ENCODE measurements around the gene CLSTN1.

The CLSTN1 gene

GRCh38 chr1:9801909-9802308, 21.9 kb downstream of the CLSTN1 start:
- no peak overlapping the region for H3K23ac ChIP-seq (ENCODE audit: low read depth, low read length, poor library complexity)
- WGBS, 2 donors (ENCODE audit: extremely low coverage in 2 of 2, insufficient read length in 2 of 2, insufficient replicate concordance in 1 of 2), result no CpG with 5 or more reads among the region's 1 CpG
- no peak overlapping the region for H3K14ac ChIP-seq (ENCODE audit: low read length)

GRCh38 chr1:9798236-9799130, 25.3 kb downstream of the CLSTN1 start:
- H3K27ac ChIP-seq (replicated peaks; ENCODE audit: low read length), result no peak overlapping the region
- no peak for DNase-seq (ENCODE audit: low spot score)
- H3K9me3 ChIP-seq (replicated peaks in 1 of 2; ENCODE audit: control insufficient read depth in 2 of 2, insufficient read depth in 1 of 2, low read depth in 1 of 2, low read length in 2 of 2), result peaks cover 0 to 2% of the 10 kb centered on the region in 2 donors
- no peak overlapping the region for H3K4ac ChIP-seq (ENCODE audit: low read length)
- H2BK15ac ChIP-seq (ENCODE audit: low read length), result no peak overlapping the region
- no peak overlapping the region for H2BK5ac ChIP-seq (ENCODE audit: low read length)
- no CpG with 5 or more reads among the region's 11 CpGs for WGBS, 2 donors (ENCODE audit: extremely low coverage in 2 of 2, insufficient read length in 2 of 2, insufficient replicate concordance in 1 of 2)
- H2AFZ ChIP-seq (ENCODE audit: low read length), result no peak overlapping the region
- no peak overlapping the region for H4K8ac ChIP-seq (ENCODE audit: low read depth, low read length)
- H3K79me1 ChIP-seq (ENCODE audit: low read depth, low read length), result peaks cover 7% of the 10 kb centered on the region
- H3K4me3 ChIP-seq (ENCODE audit: low read length in 2 of 2), result no peak overlapping the region
- no peak overlapping the region for H2AK5ac ChIP-seq (ENCODE audit: low read depth, low read length)
- H3K18ac ChIP-seq (ENCODE audit: low read length), result no peak overlapping the region
- H2BK12ac ChIP-seq (ENCODE audit: low read length), result no peak overlapping the region
- H3K14ac ChIP-seq (ENCODE audit: low read length), result no peak overlapping the region
- H3K36me3 ChIP-seq (replicated peaks in 1 of 2; ENCODE audit: control insufficient read depth in 2 of 2, insufficient read depth in 2 of 2, low read length in 2 of 2), result peaks cover 0 to 3% of the 10 kb centered on the region in 2 donors
- no peak overlapping the region for H3K9ac ChIP-seq (ENCODE audit: low read depth, low read length, poor library complexity)
- no peak overlapping the region for H2BK120ac ChIP-seq (ENCODE audit: low read depth, low read length)
- H3K4me2 ChIP-seq (ENCODE audit: insufficient read depth, low read length, poor library complexity, severe bottlenecking), result no peak overlapping the region
- H3K4me1 ChIP-seq (ENCODE audit: control insufficient read depth in 2 of 2, insufficient read depth in 1 of 2, low read depth in 1 of 2, low read length in 2 of 2), result peaks cover 4 to 5% of the 10 kb centered on the region in 2 donors
- H3K27me3 ChIP-seq (ENCODE audit: control insufficient read depth in 3 of 3, insufficient read depth in 3 of 3, low read depth in 1 of 3, low read length in 3 of 3), result no peaks in the 10 kb centered on the region
- no peak overlapping the region for H3K23ac ChIP-seq (ENCODE audit: low read depth, low read length, poor library complexity)
- H4K91ac ChIP-seq (ENCODE audit: low read depth, low read length, poor library complexity), result no peak overlapping the region

More at GRCh38 chr1:9801909-9802308, 21.9 kb downstream of the CLSTN1 start:
- H3K9ac ChIP-seq (ENCODE audit: low read depth, low read length, poor library complexity), result no peak overlapping the region
- no peak overlapping the region for H2BK12ac ChIP-seq (ENCODE audit: low read length)
- H2AK5ac ChIP-seq (ENCODE audit: low read depth, low read length), result no peak overlapping the region
- H3K9me3 ChIP-seq (replicated peaks in 1 of 2; ENCODE audit: control insufficient read depth in 2 of 2, insufficient read depth in 1 of 2, low read depth in 1 of 2, low read length in 2 of 2), result peaks cover 0 to 2% of the 10 kb centered on the region in 2 donors
- peaks cover 1 to 2% of the 10 kb centered on the region in 2 donors for H3K4me1 ChIP-seq (ENCODE audit: control insufficient read depth in 2 of 2, insufficient read depth in 1 of 2, low read depth in 1 of 2, low read length in 2 of 2)
- no peak overlapping the region for H3K18ac ChIP-seq (ENCODE audit: low read length)
- H2BK5ac ChIP-seq (ENCODE audit: low read length), result no peak overlapping the region
- H3K27me3 ChIP-seq (ENCODE audit: control insufficient read depth in 3 of 3, insufficient read depth in 3 of 3, low read depth in 1 of 3, low read length in 3 of 3), result no peaks in the 10 kb centered on the region
- H3K27ac ChIP-seq (replicated peaks; ENCODE audit: low read length), result no peak overlapping the region
- H3K4me3 ChIP-seq (ENCODE audit: low read length in 2 of 2), result no peak overlapping the region
- H3K4me2 ChIP-seq (ENCODE audit: insufficient read depth, low read length, poor library complexity, severe bottlenecking), result no peak overlapping the region
- no peak for DNase-seq (ENCODE audit: low spot score)
- H2BK15ac ChIP-seq (ENCODE audit: low read length), result no peak overlapping the region
- H3K4ac ChIP-seq (ENCODE audit: low read length), result no peak overlapping the region
- no peak overlapping the region for H2BK120ac ChIP-seq (ENCODE audit: low read depth, low read length)
- H3K79me1 ChIP-seq (ENCODE audit: low read depth, low read length), result peaks cover 9% of the 10 kb centered on the region
- H2AFZ ChIP-seq (ENCODE audit: low read length), result no peak overlapping the region
- H4K8ac ChIP-seq (ENCODE audit: low read depth, low read length), result peak overlapping the region; percentile 65
- H3K36me3 ChIP-seq (replicated peaks in 1 of 2; ENCODE audit: control insufficient read depth in 2 of 2, insufficient read depth in 2 of 2, low read length in 2 of 2), result peaks cover 0 to 3% of the 10 kb centered on the region in 2 donors
- H4K91ac ChIP-seq (ENCODE audit: low read depth, low read length, poor library complexity), result no peak overlapping the region

DNA sequence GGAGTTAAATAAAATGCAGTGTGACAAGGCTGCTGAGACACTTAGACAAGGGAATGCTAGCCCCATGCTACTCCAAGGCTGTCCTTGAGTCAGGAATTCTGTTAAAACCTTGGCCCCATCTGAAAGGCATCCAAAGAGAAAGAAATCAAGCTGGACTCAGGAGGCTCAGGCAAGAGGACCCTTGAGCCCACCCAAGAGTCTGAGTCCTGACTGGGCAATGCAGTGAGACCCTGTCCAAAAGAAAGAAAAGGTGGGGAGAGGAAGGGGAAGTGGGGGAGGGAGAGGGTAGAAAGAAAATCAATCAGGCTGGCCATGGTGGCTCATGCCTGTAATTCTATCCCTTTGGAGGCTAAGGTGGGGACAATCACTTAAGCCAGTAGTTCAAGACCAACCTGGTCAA, 26.7 kb downstream of the CLSTN1 start:
- peaks cover 0 to 3% of the 10 kb centered on the region in 2 donors for H3K36me3 ChIP-seq (replicated peaks in 1 of 2; ENCODE audit: control insufficient read depth in 2 of 2, insufficient read depth in 2 of 2, low read length in 2 of 2)
- no peak overlapping the region for H3K4ac ChIP-seq (ENCODE audit: low read length)
- H4K91ac ChIP-seq (ENCODE audit: low read depth, low read length, poor library complexity), result no peak overlapping the region
- H2BK15ac ChIP-seq (ENCODE audit: low read length), result no peak overlapping the region
- H2BK5ac ChIP-seq (ENCODE audit: low read length), result no peak overlapping the region
- no peak overlapping the region for H4K8ac ChIP-seq (ENCODE audit: low read depth, low read length)
- no peak overlapping the region for H3K4me3 ChIP-seq (ENCODE audit: low read length in 2 of 2)
- no peak overlapping the region for H3K27ac ChIP-seq (replicated peaks; ENCODE audit: low read length)
- no peak overlapping the region for H3K23ac ChIP-seq (ENCODE audit: low read depth, low read length, poor library complexity)
- H3K79me1 ChIP-seq (ENCODE audit: low read depth, low read length), result peaks cover 7% of the 10 kb centered on the region
- H2AFZ ChIP-seq (ENCODE audit: low read length), result no peak overlapping the region
- no peak overlapping the region for H3K18ac ChIP-seq (ENCODE audit: low read length)
- H2BK12ac ChIP-seq (ENCODE audit: low read length), result no peak overlapping the region
- H3K14ac ChIP-seq (ENCODE audit: low read length), result no peak overlapping the region
- DNase-seq (ENCODE audit: low spot score), result no peak
- H3K4me1 ChIP-seq (ENCODE audit: control insufficient read depth in 2 of 2, insufficient read depth in 1 of 2, low read depth in 1 of 2, low read length in 2 of 2), result peaks cover 11 to 18% of the 10 kb centered on the region in 2 donors
- no peaks in the 10 kb centered on the region for H3K27me3 ChIP-seq (ENCODE audit: control insufficient read depth in 3 of 3, insufficient read depth in 3 of 3, low read depth in 1 of 3, low read length in 3 of 3)
- no peak overlapping the region for H3K4me2 ChIP-seq (ENCODE audit: insufficient read depth, low read length, poor library complexity, severe bottlenecking)
- H3K9ac ChIP-seq (ENCODE audit: low read depth, low read length, poor library complexity), result no peak overlapping the region
- no peak overlapping the region for H2BK120ac ChIP-seq (ENCODE audit: low read depth, low read length)
- no peak overlapping the region for H2AK5ac ChIP-seq (ENCODE audit: low read depth, low read length)
- peaks cover 0 to 1% of the 10 kb centered on the region in 2 donors for H3K9me3 ChIP-seq (replicated peaks in 1 of 2; ENCODE audit: control insufficient read depth in 2 of 2, insufficient read depth in 1 of 2, low read depth in 1 of 2, low read length in 2 of 2)

DNA sequence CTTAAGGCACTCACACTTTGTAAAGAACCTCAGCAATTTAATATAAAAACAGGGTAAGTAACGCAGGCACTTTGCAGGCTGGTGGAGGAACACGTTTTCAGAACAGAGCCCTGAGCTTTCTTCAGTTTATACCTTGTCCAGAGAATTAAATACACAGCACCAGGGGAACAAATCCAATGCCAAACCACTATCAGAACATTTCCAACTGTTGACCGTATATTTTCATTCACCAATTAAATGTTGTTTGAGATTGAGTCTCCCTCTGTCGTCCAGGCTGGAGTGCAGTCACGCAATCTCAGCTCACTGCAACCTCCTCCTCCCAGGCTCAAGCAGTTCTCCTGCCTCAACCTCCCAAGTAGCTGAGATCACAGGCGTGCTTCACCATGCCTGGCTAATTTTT, 29.7 kb downstream of the CLSTN1 start:
- H3K79me1 ChIP-seq (ENCODE audit: low read depth, low read length), result peaks cover 7% of the 10 kb centered on the region
- no peak overlapping the region for H2BK120ac ChIP-seq (ENCODE audit: low read depth, low read length)
- no peak overlapping the region for H3K4me2 ChIP-seq (ENCODE audit: insufficient read depth, low read length, poor library complexity, severe bottlenecking)
- no peak overlapping the region for H3K23ac ChIP-seq (ENCODE audit: low read depth, low read length, poor library complexity)
- H3K36me3 ChIP-seq (replicated peaks in 1 of 2; ENCODE audit: control insufficient read depth in 2 of 2, insufficient read depth in 2 of 2, low read length in 2 of 2), result peaks cover 0 to 2% of the 10 kb centered on the region in 2 donors
- no peak overlapping the region for H3K4me3 ChIP-seq (ENCODE audit: low read length in 2 of 2)
- no peak overlapping the region for H2BK5ac ChIP-seq (ENCODE audit: low read length)
- no peaks in the 10 kb centered on the region for H3K27me3 ChIP-seq (ENCODE audit: control insufficient read depth in 3 of 3, insufficient read depth in 3 of 3, low read depth in 1 of 3, low read length in 3 of 3)
- H3K27ac ChIP-seq (replicated peaks; ENCODE audit: low read length), result no peak overlapping the region
- H4K91ac ChIP-seq (ENCODE audit: low read depth, low read length, poor library complexity), result no peak overlapping the region
- H3K4ac ChIP-seq (ENCODE audit: low read length), result no peak overlapping the region
- H3K4me1 ChIP-seq (ENCODE audit: control insufficient read depth in 2 of 2, insufficient read depth in 1 of 2, low read depth in 1 of 2, low read length in 2 of 2), result peaks cover 11 to 18% of the 10 kb centered on the region in 2 donors
- no peak overlapping the region for H2BK12ac ChIP-seq (ENCODE audit: low read length)
- WGBS, 2 donors (ENCODE audit: extremely low coverage in 2 of 2, insufficient read length in 2 of 2, insufficient replicate concordance in 1 of 2), result no CpG with 5 or more reads among the region's 6 CpGs
- H2AK5ac ChIP-seq (ENCODE audit: low read depth, low read length), result no peak overlapping the region
- H3K18ac ChIP-seq (ENCODE audit: low read length), result no peak overlapping the region
- H2AFZ ChIP-seq (ENCODE audit: low read length), result no peak overlapping the region
- no peak overlapping the region for H3K14ac ChIP-seq (ENCODE audit: low read length)
- H3K9ac ChIP-seq (ENCODE audit: low read depth, low read length, poor library complexity), result no peak overlapping the region
- no peak for DNase-seq (ENCODE audit: low spot score)
- no peak overlapping the region for H2BK15ac ChIP-seq (ENCODE audit: low read length)
- H4K8ac ChIP-seq (ENCODE audit: low read depth, low read length), result no peak overlapping the region
- H3K9me3 ChIP-seq (replicated peaks in 1 of 2; ENCODE audit: control insufficient read depth in 2 of 2, insufficient read depth in 1 of 2, low read depth in 1 of 2, low read length in 2 of 2), result peaks cover 0 to 9% of the 10 kb centered on the region in 2 donors

All from neuronal stem cell (in vitro differentiated cells).